ENCODE results near the gene RNF149.

The RNF149 gene

DNA sequence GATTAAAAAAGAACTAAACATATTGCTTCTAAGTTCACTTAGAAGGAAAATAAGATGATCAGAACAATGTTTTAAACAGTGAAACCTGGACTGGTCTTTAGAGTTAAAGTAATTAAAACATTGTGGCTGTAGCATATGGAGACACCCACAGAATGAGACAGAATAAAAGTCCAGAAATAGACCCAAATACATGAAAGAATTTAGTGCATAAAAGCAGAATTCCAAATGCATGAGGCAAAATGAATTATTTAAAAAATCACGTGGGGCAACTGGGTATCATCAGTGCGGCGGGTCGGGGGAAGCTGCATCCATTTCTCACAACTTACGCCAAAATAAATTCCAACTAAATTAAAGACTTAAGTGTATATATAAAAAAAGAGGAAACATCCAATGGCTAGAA is 12.1 kb downstream of the RNF149 start:
- Histone ChIP-seq H3K4me1 (ENCODE audit: control insufficient read depth, insufficient read depth, low read length) (peaks cover 3% of the 10 kb centered on the region), H3K9me3 (ENCODE audit: control insufficient read depth in 2 of 2, low read length in 2 of 2) (no peaks in the 10 kb centered on the region), H3K4me3 (ENCODE audit: low read length in 2 of 2) (no peak overlapping the region), H3K27ac (ENCODE audit: low read length) (no peak overlapping the region), H3K9ac (ENCODE audit: low read length in 2 of 2) (no peak overlapping the region), H3K36me3 (ENCODE audit: control insufficient read depth in 2 of 2, insufficient read depth in 2 of 2, low read length in 2 of 2) (peaks cover 8 to 13% of the 10 kb centered on the region in 2 donors), H3K27me3 (ENCODE audit: control insufficient read depth in 1 of 2, insufficient read depth in 2 of 2, low read length in 2 of 2) (no peaks in the 10 kb centered on the region)

DNA sequence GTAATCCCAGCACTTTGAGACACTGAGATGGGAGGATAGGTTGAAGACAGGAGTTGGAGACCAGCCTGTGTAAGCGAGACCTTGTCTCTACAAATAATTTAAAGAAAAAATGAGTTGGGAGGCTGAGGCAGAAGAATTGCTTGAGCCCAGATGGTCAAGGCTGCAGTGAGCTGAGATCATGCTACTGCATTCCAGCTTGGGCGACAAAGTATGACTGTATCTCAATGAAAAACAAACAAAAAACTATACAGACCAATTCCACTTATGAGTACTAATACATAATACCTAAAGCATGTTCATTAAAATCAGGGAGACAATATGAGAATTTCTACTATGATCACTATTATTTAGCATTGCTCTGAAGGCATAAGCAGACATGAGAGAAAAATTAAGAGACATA is 12.6 kb downstream of the RNF149 start:
- H3K4me3 ChIP-seq (ENCODE audit: low read length in 2 of 2), result no peak overlapping the region
- H3K9me3 ChIP-seq (ENCODE audit: control insufficient read depth in 2 of 2, low read length in 2 of 2), result no peaks in the 10 kb centered on the region
- H3K4me1 ChIP-seq (ENCODE audit: control insufficient read depth, insufficient read depth, low read length), result peaks cover 3% of the 10 kb centered on the region
- no peak overlapping the region for H3K9ac ChIP-seq (ENCODE audit: low read length in 2 of 2)
- H3K27me3 ChIP-seq (ENCODE audit: control insufficient read depth in 1 of 2, insufficient read depth in 2 of 2, low read length in 2 of 2), result no peaks in the 10 kb centered on the region
- no peak overlapping the region for H3K27ac ChIP-seq (ENCODE audit: low read length)
- peaks cover 8 to 13% of the 10 kb centered on the region in 2 donors for H3K36me3 ChIP-seq (ENCODE audit: control insufficient read depth in 2 of 2, insufficient read depth in 2 of 2, low read length in 2 of 2)

DNA sequence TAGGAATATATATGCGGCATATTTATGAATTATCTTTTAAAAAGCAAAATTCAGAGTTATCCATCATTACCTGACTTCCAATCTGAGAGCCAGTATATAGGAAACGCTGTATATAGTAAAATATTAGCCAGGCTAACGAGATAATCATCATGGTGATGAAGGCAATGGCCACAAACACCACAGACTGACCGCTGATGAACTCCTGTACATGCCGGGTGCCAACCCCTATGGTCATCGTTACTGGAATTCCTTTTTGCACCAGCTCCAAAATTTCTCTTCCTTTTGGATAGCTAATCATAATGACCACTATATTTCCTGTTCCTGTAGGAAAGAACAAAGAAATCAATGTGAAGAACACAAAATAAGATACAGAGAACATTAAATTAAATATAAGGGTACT is 13.6 kb downstream of the RNF149 start:
- H3K36me3 ChIP-seq (ENCODE audit: control insufficient read depth in 2 of 2, insufficient read depth in 2 of 2, low read length in 2 of 2), result peaks cover 8 to 13% of the 10 kb centered on the region in 2 donors
- H3K27me3 ChIP-seq (ENCODE audit: control insufficient read depth in 1 of 2, insufficient read depth in 2 of 2, low read length in 2 of 2), result no peaks in the 10 kb centered on the region

DNA sequence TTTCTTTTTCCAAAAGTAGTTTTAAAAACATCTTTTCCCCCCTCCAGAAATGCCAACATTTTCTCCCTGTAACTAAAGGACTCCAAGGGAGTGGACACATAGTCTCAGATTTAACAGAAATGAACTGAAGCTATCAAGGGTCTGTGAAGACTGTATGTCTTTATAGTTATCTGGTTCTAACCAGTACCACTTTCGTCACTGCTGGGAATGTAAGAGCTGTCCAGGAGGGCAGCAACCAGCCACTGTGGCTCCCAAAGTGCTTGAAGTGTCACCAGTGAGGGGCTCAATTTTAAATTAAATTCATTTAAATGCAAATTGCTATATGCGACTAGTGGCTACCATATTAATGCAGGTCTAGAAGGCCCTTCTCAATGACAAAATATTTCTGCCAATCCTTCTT is 15.0 kb downstream of the RNF149 start:
- Histone ChIP-seq H3K27ac (ENCODE audit: low read length) (no peak overlapping the region), H3K27me3 (ENCODE audit: control insufficient read depth in 1 of 2, insufficient read depth in 2 of 2, low read length in 2 of 2) (no peaks in the 10 kb centered on the region), H3K4me1 (ENCODE audit: control insufficient read depth, insufficient read depth, low read length) (no peaks in the 10 kb centered on the region), H3K4me3 (ENCODE audit: low read length in 2 of 2) (no peak overlapping the region), H3K36me3 (ENCODE audit: control insufficient read depth in 2 of 2, insufficient read depth in 2 of 2, low read length in 2 of 2) (peaks cover 8 to 18% of the 10 kb centered on the region in 2 donors), H3K9me3 (ENCODE audit: control insufficient read depth in 2 of 2, low read length in 2 of 2) (no peaks in the 10 kb centered on the region), H3K9ac (ENCODE audit: low read length in 2 of 2) (no peak overlapping the region)

More for the DNA sequence above, 13.6 kb downstream of the RNF149 start:
- Histone ChIP-seq H3K27ac (ENCODE audit: low read length) (no peak overlapping the region), H3K4me1 (ENCODE audit: control insufficient read depth, insufficient read depth, low read length) (peaks cover 3% of the 10 kb centered on the region), H3K4me3 (ENCODE audit: low read length in 2 of 2) (no peak overlapping the region), H3K9ac (ENCODE audit: low read length in 2 of 2) (no peak overlapping the region), H3K9me3 (ENCODE audit: control insufficient read depth in 2 of 2, low read length in 2 of 2) (no peaks in the 10 kb centered on the region)

DNA sequence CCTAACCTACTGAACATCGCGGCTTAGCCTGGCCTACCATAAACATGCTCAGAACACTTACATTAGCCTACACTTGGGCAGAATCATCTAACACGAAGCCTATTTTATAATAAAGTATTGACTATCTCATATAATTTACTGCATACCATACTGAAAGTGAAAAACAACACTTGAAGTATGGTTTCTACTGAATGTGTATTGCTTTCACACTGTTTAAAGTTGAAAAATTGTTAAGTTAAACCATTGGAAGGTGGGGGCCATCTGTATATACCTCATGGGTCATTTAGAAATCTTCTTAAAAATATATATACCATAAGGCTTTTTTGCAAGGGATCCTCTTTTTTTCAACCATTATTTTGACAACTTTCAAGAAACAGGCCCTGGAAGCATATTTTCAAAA is 16.5 kb downstream of the RNF149 start:
- Histone ChIP-seq H3K9ac (ENCODE audit: low read length in 2 of 2) (no peak overlapping the region), H3K27ac (ENCODE audit: low read length) (no peak overlapping the region), H3K4me3 (ENCODE audit: low read length in 2 of 2) (no peak overlapping the region), H3K9me3 (ENCODE audit: control insufficient read depth in 2 of 2, low read length in 2 of 2) (no peaks in the 10 kb centered on the region), H3K36me3 (ENCODE audit: control insufficient read depth in 2 of 2, insufficient read depth in 2 of 2, low read length in 2 of 2) (peaks cover 13 to 24% of the 10 kb centered on the region in 2 donors), H3K27me3 (ENCODE audit: control insufficient read depth in 1 of 2, insufficient read depth in 2 of 2, low read length in 2 of 2) (no peaks in the 10 kb centered on the region), H3K4me1 (ENCODE audit: control insufficient read depth, insufficient read depth, low read length) (no peaks in the 10 kb centered on the region)

DNA sequence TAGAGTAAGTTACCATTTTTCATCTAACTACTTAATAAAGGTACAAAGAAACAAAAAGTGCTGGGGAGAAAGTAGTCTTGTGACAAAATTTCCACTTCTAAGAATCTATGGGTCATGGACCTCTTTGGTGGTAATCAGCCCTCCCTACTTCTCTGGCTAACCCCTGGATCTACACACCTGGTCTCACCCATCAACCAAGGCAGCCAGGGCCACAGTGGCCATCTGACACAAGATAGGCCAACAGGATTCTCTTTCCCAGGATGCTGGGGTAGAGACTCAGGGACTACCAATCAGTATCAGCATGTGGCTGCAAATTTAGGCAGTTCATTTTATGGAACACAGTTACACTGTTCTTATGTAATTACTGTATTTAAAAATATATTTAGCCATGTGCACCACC is 17.8 kb downstream of the RNF149 start:
- no peaks in the 10 kb centered on the region for H3K27me3 ChIP-seq (ENCODE audit: control insufficient read depth in 1 of 2, insufficient read depth in 2 of 2, low read length in 2 of 2)
- no peak overlapping the region for H3K27ac ChIP-seq (ENCODE audit: low read length)
- H3K4me1 ChIP-seq (ENCODE audit: control insufficient read depth, insufficient read depth, low read length), result no peaks in the 10 kb centered on the region
- no peak overlapping the region for H3K4me3 ChIP-seq (ENCODE audit: low read length in 2 of 2)
- H3K9ac ChIP-seq (ENCODE audit: low read length in 2 of 2), result no peak overlapping the region
- H3K9me3 ChIP-seq (ENCODE audit: control insufficient read depth in 2 of 2, low read length in 2 of 2), result no peaks in the 10 kb centered on the region
- H3K36me3 ChIP-seq (ENCODE audit: control insufficient read depth in 2 of 2, insufficient read depth in 2 of 2, low read length in 2 of 2), result peaks cover 21 to 28% of the 10 kb centered on the region in 2 donors

DNA sequence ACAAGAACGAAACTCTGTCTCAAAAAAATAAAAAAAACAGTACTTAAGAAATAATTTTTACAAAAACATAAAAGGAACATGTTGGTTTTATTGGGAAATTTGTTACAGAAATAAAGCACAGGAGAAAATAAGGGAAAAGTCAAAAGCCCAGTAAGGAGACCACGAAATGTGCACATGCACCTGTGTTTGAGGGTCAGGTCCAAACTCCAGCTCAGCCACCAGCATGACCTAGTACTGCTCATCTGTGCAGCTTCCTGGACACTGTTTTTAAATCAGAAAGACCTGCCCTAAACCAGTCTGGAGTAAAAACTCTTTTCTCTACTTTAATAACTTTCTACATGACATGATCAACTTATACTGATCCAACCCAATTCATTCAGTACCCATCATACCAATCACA is 21.2 kb downstream of the RNF149 start:
- Histone ChIP-seq H3K9ac (ENCODE audit: low read length in 2 of 2) (no peak overlapping the region), H3K4me3 (ENCODE audit: low read length in 2 of 2) (no peak overlapping the region), H3K27me3 (ENCODE audit: control insufficient read depth in 1 of 2, insufficient read depth in 2 of 2, low read length in 2 of 2) (no peaks in the 10 kb centered on the region), H3K9me3 (ENCODE audit: control insufficient read depth in 2 of 2, low read length in 2 of 2) (no peaks in the 10 kb centered on the region), H3K4me1 (ENCODE audit: control insufficient read depth, insufficient read depth, low read length) (no peaks in the 10 kb centered on the region), H3K27ac (ENCODE audit: low read length) (no peak overlapping the region), H3K36me3 (ENCODE audit: control insufficient read depth in 2 of 2, insufficient read depth in 2 of 2, low read length in 2 of 2) (peaks cover 37 to 38% of the 10 kb centered on the region in 2 donors)

DNA sequence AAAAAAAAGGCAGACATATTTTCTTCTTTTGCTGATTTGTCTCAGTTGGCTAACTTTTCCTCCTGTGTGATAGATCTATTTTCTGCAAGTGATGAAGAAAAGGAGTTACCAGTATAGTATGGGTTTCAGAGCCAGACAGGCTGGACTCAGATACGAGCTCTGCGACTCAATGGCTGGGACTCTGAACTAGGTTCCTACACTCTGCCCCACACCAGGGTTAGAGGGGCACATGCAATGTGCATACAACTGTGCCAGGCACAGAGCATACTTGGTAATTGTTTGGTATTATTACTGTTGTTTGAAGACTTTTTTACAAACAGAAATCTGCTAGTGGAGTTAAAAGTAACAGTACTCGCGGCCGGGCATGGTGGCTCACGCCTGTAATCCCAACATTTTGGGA is 21.8 kb downstream of the RNF149 start:
- no peaks in the 10 kb centered on the region for H3K4me1 ChIP-seq (ENCODE audit: control insufficient read depth, insufficient read depth, low read length)
- H3K36me3 ChIP-seq (ENCODE audit: control insufficient read depth in 2 of 2, insufficient read depth in 2 of 2, low read length in 2 of 2), result peaks cover 42% of the 10 kb centered on the region in 2 donors
- H3K27ac ChIP-seq (ENCODE audit: low read length), result no peak overlapping the region
- no peaks in the 10 kb centered on the region for H3K27me3 ChIP-seq (ENCODE audit: control insufficient read depth in 1 of 2, insufficient read depth in 2 of 2, low read length in 2 of 2)
- no peak overlapping the region for H3K4me3 ChIP-seq (ENCODE audit: low read length in 2 of 2)
- H3K9me3 ChIP-seq (ENCODE audit: control insufficient read depth in 2 of 2, low read length in 2 of 2), result no peaks in the 10 kb centered on the region
- H3K9ac ChIP-seq (ENCODE audit: low read length in 2 of 2), result no peak overlapping the region

DNA sequence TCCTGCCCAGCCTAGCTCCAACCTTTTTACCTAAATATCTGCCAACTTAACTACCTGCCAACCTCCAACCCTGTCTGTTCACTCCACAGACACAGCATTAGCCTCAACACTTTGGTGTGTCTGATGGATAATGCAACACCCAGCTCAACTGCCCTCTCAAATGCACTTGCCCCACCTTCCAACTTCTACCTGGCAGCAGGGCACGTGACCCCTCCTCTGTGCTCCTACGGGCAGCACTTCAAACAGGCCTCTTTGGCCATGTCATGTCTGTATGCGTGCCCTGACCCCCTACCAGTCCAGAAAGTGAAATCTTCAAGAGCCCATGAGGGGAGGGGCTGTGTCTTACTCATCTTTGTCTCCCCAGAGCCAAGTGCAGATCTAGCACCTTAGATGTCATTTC is 25.5 kb downstream of the RNF149 start:
- no peak overlapping the region for H3K4me3 ChIP-seq (ENCODE audit: low read length in 2 of 2)
- H3K4me1 ChIP-seq (ENCODE audit: control insufficient read depth, insufficient read depth, low read length), result no peaks in the 10 kb centered on the region
- H3K9ac ChIP-seq (ENCODE audit: low read length in 2 of 2), result no peak overlapping the region
- H3K27ac ChIP-seq (ENCODE audit: low read length), result no peak overlapping the region
- H3K36me3 ChIP-seq (ENCODE audit: control insufficient read depth in 2 of 2, insufficient read depth in 2 of 2, low read length in 2 of 2), result peaks cover 46 to 53% of the 10 kb centered on the region in 2 donors
- H3K9me3 ChIP-seq (ENCODE audit: control insufficient read depth in 2 of 2, low read length in 2 of 2), result no peaks in the 10 kb centered on the region
- H3K27me3 ChIP-seq (ENCODE audit: control insufficient read depth in 1 of 2, insufficient read depth in 2 of 2, low read length in 2 of 2), result no peaks in the 10 kb centered on the region

DNA sequence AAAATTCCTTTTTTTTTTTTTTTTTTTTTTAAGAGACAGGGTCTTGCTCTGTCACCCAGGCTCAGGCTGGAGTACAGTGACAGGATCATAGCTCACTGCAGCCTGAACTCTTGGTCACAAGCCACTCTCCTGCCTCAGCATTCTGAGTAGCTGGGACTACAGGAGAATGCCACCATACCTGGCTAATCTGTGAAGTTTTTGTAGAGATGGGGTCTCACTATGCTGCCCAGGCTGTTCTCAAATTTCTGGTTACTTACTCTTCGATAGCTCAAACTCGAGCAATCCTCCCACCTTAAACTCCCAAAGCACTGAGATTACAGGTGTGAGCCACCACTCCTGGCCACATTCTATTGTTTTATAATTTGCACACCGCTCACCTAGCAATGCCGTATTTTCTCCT is 27.0 kb downstream of the RNF149 start:
- Histone ChIP-seq H3K4me1 (ENCODE audit: control insufficient read depth, insufficient read depth, low read length) (no peaks in the 10 kb centered on the region), H3K36me3 (ENCODE audit: control insufficient read depth in 2 of 2, insufficient read depth in 2 of 2, low read length in 2 of 2) (peaks cover 42 to 49% of the 10 kb centered on the region in 2 donors), H3K9me3 (ENCODE audit: control insufficient read depth in 2 of 2, low read length in 2 of 2) (no peaks in the 10 kb centered on the region), H3K4me3 (ENCODE audit: low read length in 2 of 2) (no peak overlapping the region), H3K9ac (ENCODE audit: low read length in 2 of 2) (no peak overlapping the region), H3K27ac (ENCODE audit: low read length) (no peak overlapping the region), H3K27me3 (ENCODE audit: control insufficient read depth in 1 of 2, insufficient read depth in 2 of 2, low read length in 2 of 2) (no peaks in the 10 kb centered on the region)

DNA sequence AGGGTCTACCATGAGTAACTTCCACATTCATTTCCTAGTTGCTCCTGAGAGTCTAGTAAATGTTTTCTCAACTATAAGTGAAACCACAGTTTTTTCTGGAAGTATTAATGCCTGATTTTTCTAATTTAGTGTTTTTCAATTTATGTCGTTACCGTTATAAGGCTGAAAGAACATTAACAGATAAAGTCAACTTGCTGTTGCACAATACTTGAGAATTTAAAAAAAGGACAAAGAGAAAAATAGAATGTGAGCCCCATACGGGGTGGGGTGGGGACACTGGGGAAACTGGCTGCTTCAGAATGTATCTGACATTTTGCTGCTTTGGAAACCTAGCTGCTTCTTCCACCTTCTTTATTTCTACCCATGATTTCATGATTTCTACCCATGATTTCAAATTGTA is 29.6 kb downstream of the RNF149 start:
- Histone ChIP-seq H3K27ac (ENCODE audit: low read length) (no peak overlapping the region), H3K4me3 (ENCODE audit: low read length in 2 of 2) (no peak overlapping the region), H3K9ac (ENCODE audit: low read length in 2 of 2) (no peak overlapping the region), H3K36me3 (ENCODE audit: control insufficient read depth in 2 of 2, insufficient read depth in 2 of 2, low read length in 2 of 2) (peaks cover 39 to 40% of the 10 kb centered on the region in 2 donors), H3K4me1 (ENCODE audit: control insufficient read depth, insufficient read depth, low read length) (no peaks in the 10 kb centered on the region), H3K9me3 (ENCODE audit: control insufficient read depth in 2 of 2, low read length in 2 of 2) (no peaks in the 10 kb centered on the region), H3K27me3 (ENCODE audit: control insufficient read depth in 1 of 2, insufficient read depth in 2 of 2, low read length in 2 of 2) (no peaks in the 10 kb centered on the region)

All from stomach smooth muscle (tissue), 2 donors.